ENCODE measurements around the gene TENT4B. TPM values are rescaled to one million over a fixed set of nuclear protein-coding genes. Genes with fewer than 3 reads are reported as not detected.

Gene TENT4B
- total RNA-seq, 1 experiment from 2014 or later = 13.0 TPM

- Histone ChIP-seq H3K23ac (ENCODE audit: insufficient read length, low read depth, low read length) (no peak overlapping the region), H2BK12ac (ENCODE audit: insufficient read length, low read depth, low read length) (no peak overlapping the region), H3K9me3 (ENCODE audit: control insufficient read depth, low read depth, low read length) (no peaks in the 10 kb centered on the region), H3K27me3 (ENCODE audit: insufficient read depth, low read length) (no peaks in the 10 kb centered on the region), H3K4me2 (ENCODE audit: insufficient read depth, insufficient read length, low read length) (no peak overlapping the region), H3K4me1 (ENCODE audit: insufficient read depth, low read length) (peaks cover 2% of the 10 kb centered on the region; the same call in 1 of the 2 replicates), H3T11ph (ENCODE audit: low read length) (no peak overlapping the region), H4K20me1 (ENCODE audit: control insufficient read depth, insufficient read depth, insufficient read length) (no peaks in the 10 kb centered on the region), H2AFZ (ENCODE audit: low read length) (no peak overlapping the region), H3K27ac (ENCODE audit: insufficient read length, low read depth, low read length) (no peak overlapping the region), H3K4ac (ENCODE audit: low read depth, low read length) (no peak overlapping the region), H2BK15ac (ENCODE audit: low read depth, low read length) (no peak overlapping the region), H4K8ac (replicated peaks; ENCODE audit: insufficient read length, low read depth, low read length) (no peak overlapping the region), H4K5ac (ENCODE audit: insufficient read length, low read depth, low read length) (no peak overlapping the region), H2BK20ac (ENCODE audit: low read depth, low read length, poor library complexity, severe bottlenecking) (no peak overlapping the region), H2BK120ac (ENCODE audit: low read depth, low read length, poor library complexity, severe bottlenecking) (no peak overlapping the region), H3K79me2 (ENCODE audit: insufficient read depth, low read length) (no peaks in the 10 kb centered on the region), H2BK5ac (ENCODE audit: insufficient read length, low read length) (no peak overlapping the region), H3K14ac (ENCODE audit: insufficient read depth, low read length) (no peak overlapping the region), H4K91ac (ENCODE audit: insufficient read length, low read depth, low read length) (no peak overlapping the region), H3K18ac (ENCODE audit: insufficient read length, low read depth, low read length) (no peak overlapping the region), H3K56ac (ENCODE audit: insufficient read length, low read depth, low read length) (no peak overlapping the region), H3K23me2 (ENCODE audit: insufficient read length, low read depth, low read length, poor library complexity, severe bottlenecking) (no peaks in the 10 kb centered on the region), H3K79me1 (ENCODE audit: insufficient read depth, low read depth, low read length, poor library complexity, severe bottlenecking) (no peaks in the 10 kb centered on the region), H3K9ac (ENCODE audit: extremely low read depth, insufficient read length, low read length) (no peak overlapping the region), H2AK5ac (ENCODE audit: insufficient read length, low read length) (no peak overlapping the region)
- Mint-ChIP-seq H3K9me3 (no peaks in the 10 kb centered on the region), H3K27ac (peak overlapping the region in 1 of 3 experiments; percentile 79; a peak in 1 of 7 replicates), H3K36me3 (ENCODE audit: insufficient read depth in 1 of 3, low read depth in 3 of 3) (no peaks in the 10 kb centered on the region), H3K4me1 (peaks cover 6 to 28% of the 10 kb centered on the region in 2 experiments; a peak in 3 of 4 replicates), H3K4me3 (no peak overlapping the region), H3K27me3 (ENCODE audit: low read depth) (no peaks in the 10 kb centered on the region)
- WGBS (ENCODE audit: extremely low coverage, insufficient read length, low lambda C conversion rate) = no CpG with 5 or more reads among the region's 8 CpGs
- DNase-seq = no peak
- no peak for TF ChIP-seq CTCF (conservative IDR thresholded peaks at IDR 0.05)
Measured at GRCh38 chr16:50267151-50267631, 114.1 kb downstream of the TENT4B start.
